K562 (cell line): ENCODE results near the gene RGS5.

Experiments used
- CTBP1 ChIP-seq: fragments of 450-650 bp; IDR thresholded peaks from 2 replicates; pipeline ENCODE4 v1.6.1; 2016; ENCODE audit warnings: borderline replicate concordance
- FOXM1 ChIP-seq, 2 experiments: fragments of 450-650 bp in 1 of 2; sonication (generic) in 1 of 2; formaldehyde crosslinking in 1 of 2; IDR thresholded peaks; 2 replicates each; pipeline versions ENCODE4 v1.6.1 to v1.9.0; 2017 to 2022; ENCODE audit warnings: low read depth in 2 of 2, mild to moderate bottlenecking in 2 of 2, missing genetic modification reagents in 1 of 2, moderate library complexity in 1 of 2

- TF ChIP-seq CTBP1 (no peak), FOXM1 (IDR thresholded peaks at IDR 0.05; ENCODE audit: low read depth) (no peak), FOXM1 (CRISPR knock-in tag; IDR thresholded peaks at IDR 0.05; ENCODE audit: low read depth) (no peak)
Measured at GRCh38 chr1:163213626-163214025, 10.9 kb upstream of the RGS5 start.
